Coronary artery (tissue), 2 donors: Measurements from ENCODE around the gene PRKN.

Source experiments
- DNase-seq: peaks from one replicate; pipeline ENCODE4 v3.0.0-alpha.2; 2017; ENCODE audit warnings: low spot score
- H3K27ac ChIP-seq, 2 donors: fragments of 200-600 bp; sonication (generic); one replicate each; pipeline ENCODE4 v1.5.1; 2016 to 2019
- H3K4me3 ChIP-seq: fragments of 200-600 bp; sonication (generic); 2 replicates; pipeline ENCODE4 v1.5.1; 2016; ENCODE audit warnings: mild to moderate bottlenecking, moderate library complexity
- CTCF ChIP-seq: fragments of 200-600 bp; sonication (generic); IDR thresholded peaks from one replicate; pipeline ENCODE4 v1.5.1; 2019; ENCODE audit warnings: antibody characterized with exemption

The PRKN gene

GRCh38 chr6:162572240-162572639 lies 155.3 kb downstream of the PRKN start:
- no peak overlapping the region for H3K27ac ChIP-seq
- no peak for DNase-seq
- TF ChIP-seq CTCF, result no peak
- no peak overlapping the region for H3K4me3 ChIP-seq

- H3K27ac ChIP-seq, result no peak overlapping the region
- TF ChIP-seq CTCF, result no peak
- DNase-seq, result no peak
- H3K4me3 ChIP-seq, result no peak overlapping the region
Measured at GRCh38 chr6:162568266-162568665, 159.3 kb downstream of the PRKN start.

- TF ChIP-seq CTCF, result no peak
- DNase-seq, result no peak
Measured at GRCh38 chr6:162562041-162562440, 165.5 kb downstream of the PRKN start.

GRCh38 chr6:162560891-162561290 lies 166.7 kb downstream of the PRKN start:
- H3K4me3 ChIP-seq, result no peak overlapping the region
- no peak overlapping the region for H3K27ac ChIP-seq
- TF ChIP-seq CTCF, result no peak
- no peak for DNase-seq

More at GRCh38 chr6:162562041-162562440, 165.5 kb downstream of the PRKN start:
- Histone ChIP-seq H3K27ac (no peak overlapping the region), H3K4me3 (no peak overlapping the region)

GRCh38 chr6:162554531-162554930 lies 173.0 kb downstream of the PRKN start:
- no peak for TF ChIP-seq CTCF
- no peak for DNase-seq
- no peak overlapping the region for H3K4me3 ChIP-seq
- no peak overlapping the region for H3K27ac ChIP-seq

DNA sequence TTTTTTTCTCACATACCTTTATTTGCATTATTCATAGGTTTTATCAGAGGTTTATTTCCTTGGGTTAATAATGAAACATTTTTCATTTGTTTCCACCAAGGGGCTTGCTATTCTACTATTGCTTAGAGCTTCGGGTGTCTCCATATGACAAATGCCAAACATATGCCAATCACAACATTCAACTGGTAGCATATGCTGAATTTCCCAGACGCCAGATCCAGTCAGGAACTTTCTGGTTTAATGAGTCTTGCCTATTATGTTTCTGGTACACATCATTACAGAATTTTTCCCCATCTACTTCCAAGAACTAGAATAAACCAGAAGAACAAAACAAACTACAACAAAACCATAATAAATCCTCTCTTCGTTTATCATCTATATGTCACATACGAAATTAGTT lies 180.7 kb downstream of the PRKN start:
- DNase-seq, result no peak
- no peak for TF ChIP-seq CTCF
- Histone ChIP-seq H3K27ac (no peak overlapping the region), H3K4me3 (no peak overlapping the region)

- H3K27ac ChIP-seq, result no peak overlapping the region
- no peak for DNase-seq
- no peak overlapping the region for H3K4me3 ChIP-seq
- TF ChIP-seq CTCF, result no peak
Measured at GRCh38 chr6:162543221-162543620, 184.3 kb downstream of the PRKN start.
